Neural cell (in vitro differentiated cells): Measurements from ENCODE around the gene MIPOL1.
A peak's percentile ranks its signal among the peaks of the same experiment; 100 is the strongest.

Experiments
- CTCF ChIP-seq: fragments of 450-650 bp; IDR thresholded peaks from 2 replicates; pipeline ENCODE4 v1.5.1; 2014; ENCODE audit warnings: antibody characterized with exemption, mild to moderate bottlenecking, moderate library complexity; ENCODE audit not compliant: poor library complexity, severe bottlenecking
- EP300 ChIP-seq: fragments of 450-650 bp; conservative IDR thresholded peaks from 2 replicates; pipeline ENCODE4 v1.6.1; 2014; ENCODE audit warnings: antibody characterized with exemption, mild to moderate bottlenecking, moderate library complexity; ENCODE audit not compliant: poor library complexity, severe bottlenecking
- EZH2 ChIP-seq: fragments of 200-600, 300-800 bp; shearing (Covaris generic), sonication (generic); IDR thresholded peaks from 2 replicates; pipeline ENCODE4 v1.6.1; 2014; ENCODE audit warnings: antibody characterized with exemption, low read length, borderline replicate concordance, mild to moderate bottlenecking; ENCODE audit not compliant: insufficient read depth, poor library complexity, severe bottlenecking
- MXI1 ChIP-seq: fragments of 450-650 bp; conservative IDR thresholded peaks from 2 replicates; pipeline ENCODE4 v1.6.1; 2014; ENCODE audit warnings: antibody characterized with exemption, mild to moderate bottlenecking; ENCODE audit not compliant: poor library complexity, severe bottlenecking
- POLR2AphosphoS5 ChIP-seq: IDR thresholded peaks from 2 replicates; pipeline ENCODE4 v1.6.1; 2012
- SMC3 ChIP-seq: fragments of 450-650 bp; conservative IDR thresholded peaks from 2 replicates; pipeline ENCODE4 v1.6.1; 2014; ENCODE audit warnings: antibody characterized with exemption, mild to moderate bottlenecking, moderate library complexity; ENCODE audit not compliant: poor library complexity
- TF ChIP-seq, protein P1 (sequence below): IDR thresholded peaks from 2 replicates; pipeline ENCODE4 v1.6.1; 2012; ENCODE audit warnings: borderline replicate concordance

DNA sequence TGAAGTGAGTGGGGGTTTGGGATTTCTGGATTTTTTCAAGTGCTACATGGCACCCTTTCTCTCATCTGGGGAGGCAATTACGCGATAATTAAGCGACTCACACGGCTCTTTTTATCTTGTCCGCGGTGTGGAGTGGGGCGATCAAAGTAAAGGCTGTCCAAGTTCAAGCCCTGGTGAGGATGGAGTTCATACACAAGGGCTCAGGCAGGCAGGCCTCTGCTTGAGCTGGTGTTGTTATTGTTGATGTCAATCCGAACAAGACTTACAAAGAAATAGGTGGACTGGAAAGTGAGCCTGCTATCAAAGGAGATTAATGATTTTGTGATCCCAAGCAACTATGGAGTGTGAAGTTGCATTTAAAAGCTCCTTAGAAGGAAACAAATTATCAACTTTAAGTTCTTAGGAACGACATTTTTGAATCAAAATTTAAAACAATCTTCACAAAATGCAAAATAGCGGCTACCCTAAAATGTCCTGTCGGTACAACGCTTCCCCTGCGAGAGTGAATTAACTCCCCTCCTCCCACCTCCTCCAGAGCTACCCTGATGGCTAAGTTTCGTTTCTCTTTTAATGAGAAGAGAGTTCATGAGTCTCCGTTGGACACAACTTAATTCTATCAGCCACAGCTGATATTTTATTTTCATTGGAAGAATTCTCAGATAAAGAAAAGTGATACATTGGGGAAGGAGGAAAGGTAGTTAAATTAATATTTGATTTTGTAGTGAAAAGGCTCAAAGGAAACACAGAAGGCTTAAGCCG is 391.4 kb downstream of the MIPOL1 start:
- no peak for TF ChIP-seq CTCF
- TF ChIP-seq POLR2AphosphoS5 = peak; percentile 73
- TF ChIP-seq, protein P1, sequence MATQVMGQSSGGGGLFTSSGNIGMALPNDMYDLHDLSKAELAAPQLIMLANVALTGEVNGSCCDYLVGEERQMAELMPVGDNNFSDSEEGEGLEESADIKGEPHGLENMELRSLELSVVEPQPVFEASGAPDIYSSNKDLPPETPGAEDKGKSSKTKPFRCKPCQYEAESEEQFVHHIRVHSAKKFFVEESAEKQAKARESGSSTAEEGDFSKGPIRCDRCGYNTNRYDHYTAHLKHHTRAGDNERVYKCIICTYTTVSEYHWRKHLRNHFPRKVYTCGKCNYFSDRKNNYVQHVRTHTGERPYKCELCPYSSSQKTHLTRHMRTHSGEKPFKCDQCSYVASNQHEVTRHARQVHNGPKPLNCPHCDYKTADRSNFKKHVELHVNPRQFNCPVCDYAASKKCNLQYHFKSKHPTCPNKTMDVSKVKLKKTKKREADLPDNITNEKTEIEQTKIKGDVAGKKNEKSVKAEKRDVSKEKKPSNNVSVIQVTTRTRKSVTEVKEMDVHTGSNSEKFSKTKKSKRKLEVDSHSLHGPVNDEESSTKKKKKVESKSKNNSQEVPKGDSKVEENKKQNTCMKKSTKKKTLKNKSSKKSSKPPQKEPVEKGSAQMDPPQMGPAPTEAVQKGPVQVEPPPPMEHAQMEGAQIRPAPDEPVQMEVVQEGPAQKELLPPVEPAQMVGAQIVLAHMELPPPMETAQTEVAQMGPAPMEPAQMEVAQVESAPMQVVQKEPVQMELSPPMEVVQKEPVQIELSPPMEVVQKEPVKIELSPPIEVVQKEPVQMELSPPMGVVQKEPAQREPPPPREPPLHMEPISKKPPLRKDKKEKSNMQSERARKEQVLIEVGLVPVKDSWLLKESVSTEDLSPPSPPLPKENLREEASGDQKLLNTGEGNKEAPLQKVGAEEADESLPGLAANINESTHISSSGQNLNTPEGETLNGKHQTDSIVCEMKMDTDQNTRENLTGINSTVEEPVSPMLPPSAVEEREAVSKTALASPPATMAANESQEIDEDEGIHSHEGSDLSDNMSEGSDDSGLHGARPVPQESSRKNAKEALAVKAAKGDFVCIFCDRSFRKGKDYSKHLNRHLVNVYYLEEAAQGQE = no peak
- TF ChIP-seq EZH2 = no peak
- TF ChIP-seq SMC3 = no peak
- no peak for TF ChIP-seq MXI1
- TF ChIP-seq EP300 = no peak
